GM18526 (cell line): Measurements from ENCODE around the gene STON2.

Experiments used
- POLR2A ChIP-seq: IDR thresholded peaks from 3 replicates; pipeline ENCODE4 v1.6.1; 2011; ENCODE audit not compliant: insufficient read length; ENCODE audit errors: extremely low read depth

STON2 gene

GRCh38 chr14:81310606-81311005 is 89.5 kb downstream of the STON2 start:
- TF ChIP-seq POLR2A: no peak

GRCh38 chr14:81309511-81309910 is 90.6 kb downstream of the STON2 start:
- TF ChIP-seq POLR2A: no peak

GRCh38 chr14:81305743-81306142 is 94.4 kb downstream of the STON2 start:
- no peak for TF ChIP-seq POLR2A

GRCh38 chr14:81305065-81305464 is 95.1 kb downstream of the STON2 start:
- no peak for TF ChIP-seq POLR2A

GRCh38 chr14:81303258-81303935 is 96.7 kb downstream of the STON2 start:
- no peak for TF ChIP-seq POLR2A

- no peak for TF ChIP-seq POLR2A
Observed at GRCh38 chr14:81302638-81303037, 97.5 kb downstream of the STON2 start.

- no peak for TF ChIP-seq POLR2A
Observed at GRCh38 chr14:81301813-81302212, 98.3 kb downstream of the STON2 start.

GRCh38 chr14:81301371-81301770 is 98.8 kb downstream of the STON2 start:
- no peak for TF ChIP-seq POLR2A

- no peak for TF ChIP-seq POLR2A
Observed at GRCh38 chr14:81298911-81299310, 101.2 kb downstream of the STON2 start.

GRCh38 chr14:81298122-81298521 is 102.0 kb downstream of the STON2 start:
- TF ChIP-seq POLR2A: no peak

- no peak for TF ChIP-seq POLR2A
Observed at GRCh38 chr14:81295958-81296923, 103.9 kb downstream of the STON2 start.

- TF ChIP-seq POLR2A: no peak
Observed at GRCh38 chr14:81289516-81289915, 110.6 kb downstream of the STON2 start.

GRCh38 chr14:81286574-81287370 is 113.4 kb downstream of the STON2 start:
- TF ChIP-seq POLR2A: no peak

GRCh38 chr14:81285245-81285644 is 114.9 kb downstream of the STON2 start:
- TF ChIP-seq POLR2A: no peak

GRCh38 chr14:81281332-81281731 is 118.8 kb downstream of the STON2 start:
- TF ChIP-seq POLR2A: no peak

- TF ChIP-seq POLR2A: no peak
Observed at GRCh38 chr14:81280136-81280791, 119.9 kb downstream of the STON2 start.

- TF ChIP-seq POLR2A: no peak
Observed at GRCh38 chr14:81277096-81277495, 123.0 kb downstream of the STON2 start.
